H1 (cell line): ENCODE data around the gene CNNM3. TPM values are rescaled to one million over a fixed set of nuclear protein-coding genes. Genes with fewer than 3 reads are reported as not detected.

Source experiments
- BRCA1 ChIP-seq: IDR thresholded peaks from 2 replicates; pipeline ENCODE4 v1.6.1; 2012; ENCODE audit warnings: low read depth, low read length, improper control_type of control experiment
- CBX5 ChIP-seq: fragments of 300-800, 300-1000 bp; sonication (generic); IDR thresholded peaks from 2 replicates; pipeline ENCODE4 v1.7.1; 2016; ENCODE audit warnings: antibody characterized with exemption, low read length, low read depth
- E2F6 ChIP-seq: IDR thresholded peaks from 2 replicates; pipeline ENCODE4 v1.6.1; 2012; ENCODE audit warnings: inconsistent platforms
- HDAC2 ChIP-seq, 2 experiments: fragments of 300-600 bp in 1 of 2; sonication (generic) in 1 of 2; IDR thresholded peaks; 2 replicates each; pipeline ENCODE4 v1.6.1; 2011 to 2012; ENCODE audit warnings: low read depth in 2 of 2, low read length in 2 of 2, mild to moderate bottlenecking in 2 of 2, moderate library complexity in 2 of 2, borderline replicate concordance in 1 of 2, inconsistent platforms in 1 of 2
- NANOG ChIP-seq: IDR thresholded peaks from 2 replicates; pipeline ENCODE4 v1.6.1; 2011; ENCODE audit warnings: low read length, low read depth, mild to moderate bottlenecking, inconsistent platforms; ENCODE audit not compliant: insufficient read depth, poor library complexity, severe bottlenecking
- RFX5 ChIP-seq: IDR thresholded peaks from 2 replicates; pipeline ENCODE4 v1.6.1; 2011; ENCODE audit warnings: low read depth, low read length, improper control_type of control experiment, borderline replicate concordance
- TBP ChIP-seq: IDR thresholded peaks from 2 replicates; pipeline ENCODE4 v1.6.1; 2011; ENCODE audit warnings: low read depth, low read length, improper control_type of control experiment
- polyA plus RNA-seq, 7 experiments: library from polyadenylated mRNA; depleted of rRNA in 3 of 7; stranded (reverse) in 5 of 7; unstranded in 2 of 7; fragments of >200 nt in 5 of 7; fragments of 200-250 nt in 2 of 7; gene quantifications; 1 replicate in 5 of 7; 2 replicates in 1 of 7; 4 replicates in 1 of 7; pipeline versions ENCODE4 v1.2.1 to v1.2.3, GENCODE V29; 2011 to 2013; ENCODE audit warnings: missing spikeins in 2 of 7, mixed read lengths in 2 of 7
- total RNA-seq: library from RNA; stranded (reverse); fragmentation: NEBNext Ultra II Directional; extraction: Animal tissue kit (Norgen Biotek cat#: 25700); gene quantifications from 2 replicates; pipeline ENCODE4 v1.2.1, GENCODE V29; 2021

The CNNM3 gene
- total and polyA plus RNA-seq, 2 of the 8 experiments (the other 6 are each of a cell fraction or from before 2014, with no cell fraction given): 29.1 to 29.2 TPM

- TF ChIP-seq TBP (no peak), CBX5 (no peak), NANOG (peak; percentile 28), BRCA1 (no peak), HDAC2 (IDR thresholded peaks at IDR 0.05; ENCODE audit: borderline replicate concordance in 1 of 2, low read depth in 2 of 2, low read length in 2 of 2) (peak; percentile 65 to 84; a peak in 2 of 4 replicates), E2F6 (no peak), RFX5 (no peak)
Observed at GRCh38 chr2:96881349-96882195, 65.5 kb downstream of the CNNM3 start (continued).
